ENCODE results near the gene OR10H4.

DNA sequence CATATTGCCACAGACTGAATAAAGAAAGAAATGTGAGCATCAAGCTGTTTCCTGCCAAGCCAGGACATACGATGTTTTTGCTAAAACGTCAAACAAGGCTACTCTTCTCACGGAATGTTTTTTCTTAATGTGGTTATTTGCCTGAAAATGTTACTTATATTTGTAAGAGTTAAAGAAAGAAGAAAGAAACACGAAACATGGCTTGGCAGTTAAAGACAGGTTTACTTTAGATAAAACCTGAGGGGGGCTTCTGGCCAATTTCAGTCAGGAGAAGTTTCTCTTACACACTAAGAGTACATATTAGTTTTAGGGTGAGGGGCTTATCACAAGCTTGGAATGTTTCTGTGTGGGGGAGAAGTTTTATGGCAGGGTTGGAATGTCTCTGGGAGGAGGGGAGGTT is 4.4 kb upstream of the OR10H4 start:
- TF ChIP-seq POLR2A (IDR thresholded peaks at IDR 0.05; ENCODE audit: low read length) (no peak), GATA1 (IDR thresholded peaks at IDR 0.05; ENCODE audit: low read depth, low read length) (no peak)

All from erythroblast (primary cell).